HepG2 (cell line): ENCODE results near the gene NBPF1. TPM values are rescaled to one million over a fixed set of nuclear protein-coding genes. Genes with fewer than 3 reads are reported as not detected.
A peak's percentile ranks its signal among the peaks of the same experiment; 100 is the strongest.

Experiments
- CEBPB ChIP-seq: IDR thresholded peaks from 2 replicates; pipeline ENCODE4 v1.6.1; 2011; ENCODE audit warnings: low read depth, low read length, improper control_type of control experiment, borderline replicate concordance
- GTF2F1 ChIP-seq: fragments of 150-350 bp; IDR thresholded peaks from 2 replicates; pipeline ENCODE4 v1.6.1; 2014; ENCODE audit warnings: low read length
- HOXA3 ChIP-seq: sonication (generic); formaldehyde crosslinking; IDR thresholded peaks from 2 replicates; pipeline ENCODE4 v1.5.0; 2020; ENCODE audit warnings: missing genetic modification reagents
- PCBP2 ChIP-seq: fragments of 200-400 bp; formaldehyde crosslinking; optimal IDR thresholded peaks from 2 replicates; pipeline ENCODE3; 2018; ENCODE audit warnings: low read length, low read depth; ENCODE audit not compliant: poor library complexity, severe bottlenecking
- POLR2G ChIP-seq: fragments of 200-400 bp; formaldehyde crosslinking; IDR thresholded peaks from 2 replicates; pipeline ENCODE4 v1.6.1; 2018; ENCODE audit warnings: mild to moderate bottlenecking, low read depth, low read length, moderate library complexity
- RARA ChIP-seq: IDR thresholded peaks from 2 replicates; pipeline ENCODE4 v1.6.1; 2016; ENCODE audit warnings: missing genetic modification reagents, missing compliant biosample characterization
- TFDP2 ChIP-seq: sonication (generic); formaldehyde crosslinking; IDR thresholded peaks from 2 replicates; pipeline ENCODE4 v1.4.0; 2020; ENCODE audit warnings: missing genetic modification reagents
- ZFX ChIP-seq: sonication (generic); formaldehyde crosslinking; IDR thresholded peaks from 2 replicates; pipeline ENCODE4 v1.4.0; 2020; ENCODE audit warnings: mild to moderate bottlenecking, low read depth, missing genetic modification reagents, moderate library complexity
- ZNF225 ChIP-seq: sonication (generic); formaldehyde crosslinking; IDR thresholded peaks from 2 replicates; pipeline ENCODE4 v1.4.0; 2020; ENCODE audit warnings: mild to moderate bottlenecking, missing genetic modification reagents
- ZNF264 ChIP-seq: sonication (generic); formaldehyde crosslinking; IDR thresholded peaks from 2 replicates; pipeline ENCODE4 v1.4.0; 2020; ENCODE audit warnings: missing genetic modification reagents
- ZNF318 ChIP-seq: sonication (generic); formaldehyde crosslinking; IDR thresholded peaks from 2 replicates; pipeline ENCODE4 v1.4.0; 2020; ENCODE audit warnings: mild to moderate bottlenecking, missing genetic modification reagents
- ZNF34 ChIP-seq: sonication (generic); formaldehyde crosslinking; IDR thresholded peaks from 2 replicates; pipeline ENCODE4 v1.4.0; 2020; ENCODE audit warnings: mild to moderate bottlenecking, missing genetic modification reagents, borderline replicate concordance
- ZNF44 ChIP-seq: sonication (generic); formaldehyde crosslinking; IDR thresholded peaks from 2 replicates; pipeline ENCODE4 v1.5.1; 2020; ENCODE audit warnings: mild to moderate bottlenecking, missing genetic modification reagents
- ZNF557 ChIP-seq: sonication (generic); formaldehyde crosslinking; IDR thresholded peaks from 2 replicates; pipeline ENCODE4 v1.4.0; 2020; ENCODE audit warnings: missing genetic modification reagents
- ZNF800 ChIP-seq: sonication (generic); formaldehyde crosslinking; IDR thresholded peaks from 2 replicates; pipeline ENCODE4 v1.4.0; 2020; ENCODE audit warnings: missing genetic modification reagents
- ZSCAN29 ChIP-seq: sonication (generic); formaldehyde crosslinking; conservative IDR thresholded peaks from 2 replicates; pipeline ENCODE4 v1.4.0; 2020; ENCODE audit warnings: mild to moderate bottlenecking, missing genetic modification reagents
- polyA plus RNA-seq, 8 experiments: library from polyadenylated mRNA; depleted of rRNA in 3 of 8; stranded (reverse) in 7 of 8; unstranded in 1 of 8; fragments of >200 nt; fragmentation: Illumina TruSeq in 4 of 8; extraction: Trizol in 4 of 8; gene quantifications; 2 replicates each; pipeline versions ENCODE4 v1.2.1 to v1.2.3, GENCODE V29; 2011 to 2016; ENCODE audit warnings: low read depth in 4 of 8, missing spikeins in 1 of 8, mixed read lengths in 1 of 8; ENCODE audit not compliant: insufficient read depth in 1 of 8
- total RNA-seq, 5 experiments: library from RNA; depleted of rRNA; stranded (reverse); fragments of >200 nt; fragmentation: Illumina TruSeq; extraction: Trizol; gene quantifications; 2 replicates each; pipeline ENCODE4 v1.2.3, GENCODE V29; 2016; ENCODE audit warnings: low read depth in 1 of 5

The NBPF1 gene
- total and polyA plus RNA-seq, 2 of the 13 experiments (the other 11 are each of a cell fraction or from before 2014, with no cell fraction given) = 30.3 to 35.6 TPM

DNA sequence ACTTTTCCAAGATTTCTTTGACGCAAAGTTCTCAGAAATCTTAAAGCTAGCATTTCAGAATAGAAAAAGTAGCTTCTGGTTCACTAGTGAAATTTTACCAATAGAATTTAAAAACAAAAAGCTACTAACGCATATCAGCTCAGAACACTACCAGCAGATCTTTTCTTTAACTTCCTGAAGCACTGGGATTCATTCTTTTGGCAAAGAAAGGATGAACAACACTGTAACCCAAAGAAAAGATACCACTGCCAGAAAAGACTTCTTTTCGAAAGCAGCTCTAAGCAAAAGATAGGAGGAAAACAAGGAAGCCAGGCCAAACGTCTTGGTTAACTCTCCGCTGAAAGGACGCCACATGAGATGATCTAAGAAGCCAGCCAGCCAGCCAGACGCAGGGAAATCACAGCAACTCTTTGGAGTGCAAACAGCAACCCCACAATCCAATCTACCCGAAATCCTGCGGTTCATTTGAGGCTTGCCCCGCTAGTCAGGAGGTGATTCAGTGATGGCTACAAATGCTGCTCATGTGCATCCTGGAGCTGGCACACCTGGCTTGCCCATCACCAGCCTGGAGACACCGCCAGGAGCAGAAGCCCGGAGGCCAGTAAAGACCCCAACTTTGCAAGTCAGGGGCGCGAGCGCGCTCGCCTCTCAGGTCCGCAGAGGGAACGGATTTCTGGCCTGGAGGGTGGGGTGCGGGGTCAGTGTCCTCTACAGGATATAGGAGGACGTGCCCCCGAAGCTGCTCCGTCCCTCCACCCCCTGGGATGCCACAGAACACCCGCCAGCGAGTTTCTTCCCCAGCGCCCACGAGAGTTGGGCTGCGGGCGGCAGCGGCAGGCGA is 812 bp downstream of the NBPF1 start (continued):
- TF ChIP-seq ZNF264 (0 out of 2 replicates have a peak, but pooled peaks have one; percentile 38), ZNF34 (CRISPR knock-in tag) (no peak), PCBP2 (no peak), ZSCAN29 (CRISPR knock-in tag) (no peak), RARA (no peak), GTF2F1 (no peak), CEBPB (no peak), ZFX (CRISPR knock-in tag) (no peak), HOXA3 (CRISPR knock-in tag) (no peak), ZNF800 (CRISPR knock-in tag) (peak; percentile 66), ZNF318 (CRISPR knock-in tag) (0 out of 2 replicates have a peak, but pooled peaks have one; percentile 15), TFDP2 (no peak), ZNF44 (peak; percentile 61; the same call in 1 of the 2 replicates), ZNF225 (CRISPR knock-in tag) (no peak), POLR2G (no peak), ZNF557 (0 out of 2 replicates have a peak, but pooled peaks have one; percentile 64)
